Activated CD8-positive, alpha-beta memory T cell treated with anti-CD3 and anti-CD28 coated beads for 48 hours (primary cell): Measurements from ENCODE around the gene ALDOA.
"Not testable (repeated sequence)": the region's sequence is repeated elsewhere in the genome, so short reads cannot be mapped to it uniquely, and the experiment has no call there.

Experiments used
- DNase-seq, 3 experiments: peaks; one replicate each; pipeline ENCODE4 v3.0.0-alpha.2; 2020; ENCODE audit warnings: low read depth in 2 of 3, low spot score in 2 of 3

ALDOA gene

DNA sequence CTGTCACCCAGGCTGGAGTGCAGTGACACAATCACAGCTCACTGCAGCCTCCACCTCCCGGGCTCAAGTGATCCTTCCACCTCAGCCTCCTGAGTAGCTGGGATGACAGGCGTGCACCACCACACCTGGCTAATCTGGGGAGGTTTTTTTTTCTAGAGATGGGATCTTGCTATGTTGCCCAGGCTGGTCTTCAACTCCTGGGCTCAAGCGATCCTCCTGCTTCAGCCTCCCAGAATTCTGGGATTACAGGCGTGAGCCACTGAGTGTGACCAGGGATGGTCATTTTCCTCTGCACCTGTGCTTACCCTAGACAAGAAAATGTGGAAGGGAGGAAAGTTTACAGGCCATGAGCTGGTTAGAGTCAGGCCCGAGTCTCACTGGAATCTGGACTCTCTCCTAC is 24.9 kb upstream of the ALDOA start:
- DNase-seq, result not testable (repeated sequence)

DNA sequence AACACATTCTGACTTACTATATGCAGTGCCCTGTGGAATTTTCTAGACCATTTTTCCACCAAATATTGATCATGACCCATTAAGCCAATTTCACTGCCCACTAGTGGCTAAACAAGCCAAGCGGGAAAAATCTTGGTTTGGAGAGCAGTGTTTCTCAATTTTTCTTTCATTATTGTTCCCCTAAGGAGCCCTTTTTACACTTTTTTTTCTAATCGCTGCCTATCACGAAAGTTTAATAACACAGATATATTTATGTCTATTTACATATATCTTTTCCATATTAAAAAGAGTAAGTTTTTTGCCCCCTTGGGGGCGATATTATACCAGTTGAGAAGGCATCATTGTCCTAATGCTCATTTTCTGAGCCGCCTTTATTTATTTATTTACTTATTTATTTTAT is 23.7 kb upstream of the ALDOA start:
- DNase-seq, result no peak

DNA sequence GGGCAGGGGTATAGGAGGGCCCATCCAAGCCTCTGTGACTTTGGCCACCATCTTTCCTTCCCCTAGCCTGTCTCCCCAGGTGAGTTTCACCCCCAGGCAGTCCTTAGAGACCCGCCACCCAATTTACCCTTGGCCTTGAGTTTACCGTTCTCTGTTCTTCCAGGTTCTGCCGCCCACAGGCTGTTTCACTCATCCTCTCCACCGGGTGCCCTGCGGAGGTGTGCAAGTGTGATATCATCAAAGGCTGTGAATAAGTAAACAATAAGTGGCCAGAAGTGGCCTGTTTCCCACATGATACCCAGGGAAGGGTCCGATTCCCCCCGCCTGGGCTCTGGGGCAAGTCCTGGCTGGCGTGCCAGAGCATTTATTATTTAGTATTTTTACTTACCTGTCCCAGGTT is 19.4 kb upstream of the ALDOA start:
- DNase-seq, result no peak

DNA sequence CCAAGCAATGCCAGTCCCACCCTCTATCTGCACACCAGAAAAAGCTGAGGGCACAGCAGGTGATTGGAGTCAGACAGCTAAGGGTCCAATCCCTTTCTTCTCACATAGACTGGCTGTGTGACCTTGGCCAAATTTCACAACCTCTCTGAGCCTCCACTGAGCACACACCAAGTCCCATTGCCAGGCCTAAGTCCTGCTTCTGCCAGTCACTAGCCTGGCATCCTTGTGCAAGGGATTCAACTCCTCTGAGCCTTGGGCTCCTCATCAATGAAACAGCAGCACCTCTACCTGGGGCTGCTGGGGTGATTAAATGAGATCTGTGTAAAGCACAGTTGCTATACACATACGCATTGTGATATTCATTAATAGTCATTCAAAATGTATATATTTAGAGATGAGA is 19.0 kb upstream of the ALDOA start:
- no peak for DNase-seq

DNA sequence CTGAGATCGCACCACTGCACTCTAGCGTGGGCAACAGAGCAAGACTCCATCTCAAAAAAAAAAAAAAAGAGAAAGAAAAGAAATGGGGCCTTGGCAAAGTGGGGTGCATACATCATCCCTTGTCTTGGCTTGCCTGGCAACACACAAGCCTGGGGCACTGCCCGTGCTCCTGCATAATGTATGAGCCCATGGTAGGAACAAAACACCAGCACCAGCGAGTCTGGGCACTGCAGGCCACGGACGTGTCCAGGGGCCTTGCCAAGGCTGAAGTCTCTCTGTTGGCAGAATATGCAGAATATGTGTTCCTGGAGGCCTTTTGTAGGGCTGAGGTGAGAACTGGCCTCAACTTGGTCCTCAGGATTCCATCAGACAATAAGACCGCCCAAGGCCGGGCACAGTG is 15.7 kb upstream of the ALDOA start:
- no peak for DNase-seq

DNA sequence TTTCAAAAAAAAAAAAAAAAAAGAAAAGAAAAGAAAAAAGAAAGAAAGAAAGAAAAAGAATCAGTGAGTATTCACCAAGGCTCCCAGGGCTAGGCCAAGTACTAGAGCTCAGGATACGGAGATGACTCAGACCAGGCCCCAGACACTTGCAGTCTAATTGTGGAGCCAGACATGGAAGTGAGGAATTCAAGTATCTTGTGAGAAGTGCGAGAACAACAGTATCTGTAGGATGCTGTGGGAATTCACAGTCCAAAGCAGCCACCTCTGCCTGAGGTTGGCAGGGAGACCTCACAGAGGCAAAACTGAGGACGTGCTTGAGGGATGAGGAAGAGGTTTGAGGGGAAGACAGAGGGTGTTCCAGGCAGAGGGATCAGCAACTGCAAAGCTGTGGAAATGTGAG is 14.0 kb upstream of the ALDOA start:
- no peak for DNase-seq

DNA sequence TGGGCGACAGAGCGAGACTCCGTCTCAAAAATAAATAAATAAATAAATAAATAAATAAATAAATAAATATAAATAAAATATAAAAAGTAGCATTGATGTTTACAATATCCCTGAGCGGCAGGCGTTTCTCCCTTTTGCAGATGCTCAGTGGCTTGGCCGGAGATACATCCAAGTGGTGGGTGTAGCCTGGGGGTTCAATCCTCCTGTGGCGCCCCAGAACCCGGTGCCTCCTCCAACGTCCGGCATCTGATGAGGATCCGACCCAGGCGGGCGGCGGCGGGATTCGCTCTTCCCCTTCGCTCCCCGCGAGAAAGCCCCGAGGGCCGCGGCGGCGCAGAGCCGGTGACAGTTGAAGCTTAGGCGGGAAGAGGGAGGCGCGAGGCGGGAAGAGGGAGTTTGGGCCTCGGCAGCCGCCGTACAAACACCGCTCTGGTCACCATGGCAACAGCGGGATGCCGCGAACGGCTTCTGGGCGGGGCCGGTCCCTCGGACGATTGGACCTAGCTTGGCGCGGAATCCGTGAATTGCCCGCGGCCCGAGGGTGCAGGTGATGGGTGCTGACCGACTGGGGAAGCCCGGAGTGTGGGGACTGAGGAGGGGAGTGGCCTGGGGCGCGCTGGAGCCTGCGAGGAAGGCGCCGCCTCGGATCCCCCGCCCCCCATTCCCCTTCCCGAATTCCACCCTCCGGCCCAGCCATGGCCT is 12.7 kb upstream of the ALDOA start:
- DNase-seq, result peak; percentile 81 to 97 (median 95)

DNA sequence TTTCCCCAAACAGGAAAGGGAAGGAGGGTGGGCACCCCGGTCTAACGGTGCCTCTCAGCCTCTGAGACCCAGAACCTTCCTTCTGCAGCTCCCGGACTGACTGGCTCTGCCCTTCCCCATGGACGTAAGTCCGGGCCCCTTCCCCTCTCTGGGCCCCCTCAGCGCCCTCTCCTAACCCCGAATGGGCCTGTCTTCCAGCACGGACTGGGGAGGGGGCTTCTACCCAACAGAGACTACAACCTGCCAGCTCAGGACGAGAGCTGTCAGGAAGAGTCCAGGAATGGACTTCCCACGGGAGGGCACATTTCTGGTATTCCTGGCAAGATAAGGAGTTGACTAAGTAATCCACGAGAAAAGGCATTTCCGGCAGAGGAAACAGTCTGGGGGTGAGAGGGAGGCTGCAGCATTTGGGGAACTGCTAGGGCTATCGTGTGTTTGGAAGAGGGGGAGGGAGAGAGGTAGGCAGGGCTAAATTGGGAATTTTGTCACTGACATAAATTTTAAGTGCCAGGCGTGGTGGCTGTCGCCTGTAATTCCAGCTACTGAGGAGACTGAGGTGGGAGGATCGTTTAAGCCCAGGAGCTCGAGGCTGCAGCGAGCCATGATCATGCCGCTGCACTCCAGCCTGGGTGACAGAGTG is 12.1 kb upstream of the ALDOA start:
- DNase-seq, result no peak

DNA sequence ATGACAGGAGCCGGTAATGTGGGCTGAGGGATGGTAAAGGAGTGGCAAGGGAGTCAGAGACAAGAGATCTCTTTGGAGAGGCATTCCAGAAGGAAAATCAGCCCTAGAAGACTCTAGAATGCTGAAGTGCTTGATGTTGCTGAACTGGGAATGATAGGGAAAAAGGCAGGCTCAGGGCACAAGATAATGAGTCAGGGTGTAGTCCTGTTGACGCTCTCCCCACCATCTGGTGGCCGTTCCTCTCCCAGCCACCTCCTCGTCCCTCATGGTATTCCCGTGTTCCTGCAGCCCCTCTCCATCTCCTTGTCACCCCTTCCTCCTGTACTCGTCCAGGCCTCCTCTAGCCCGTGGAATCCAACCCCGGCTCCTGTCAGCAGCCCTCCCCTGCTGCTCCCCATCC is 11.1 kb upstream of the ALDOA start:
- no peak for DNase-seq

DNA sequence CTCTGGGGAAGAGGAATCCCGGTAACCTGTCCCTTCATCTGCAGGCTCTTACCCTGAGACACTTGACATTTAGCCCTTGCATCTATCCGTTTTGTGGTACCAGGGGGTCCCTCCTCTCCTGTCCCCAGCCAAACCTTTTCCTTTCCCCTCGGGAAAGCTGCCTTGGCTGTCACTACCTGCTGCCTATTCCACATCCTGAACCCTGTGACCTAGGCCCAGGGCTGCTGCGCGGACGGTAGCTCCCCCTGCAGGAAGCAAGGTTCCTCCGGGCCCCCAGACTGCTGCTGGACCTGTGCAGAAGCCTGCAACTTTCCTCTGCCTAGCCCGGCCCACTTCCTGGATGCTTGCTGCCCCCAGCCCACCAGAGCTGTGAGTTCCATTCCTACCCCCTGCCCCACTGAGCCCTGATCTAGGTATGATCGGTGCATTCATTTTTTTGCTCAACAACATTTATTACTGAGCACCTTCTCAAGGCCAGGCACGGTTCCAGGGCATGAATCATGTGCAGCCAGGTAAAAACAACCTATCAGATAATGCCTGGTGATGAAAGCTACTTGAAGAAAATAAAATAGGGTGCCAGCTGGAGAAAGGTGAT is 10.5 kb upstream of the ALDOA start:
- no peak for DNase-seq

DNA sequence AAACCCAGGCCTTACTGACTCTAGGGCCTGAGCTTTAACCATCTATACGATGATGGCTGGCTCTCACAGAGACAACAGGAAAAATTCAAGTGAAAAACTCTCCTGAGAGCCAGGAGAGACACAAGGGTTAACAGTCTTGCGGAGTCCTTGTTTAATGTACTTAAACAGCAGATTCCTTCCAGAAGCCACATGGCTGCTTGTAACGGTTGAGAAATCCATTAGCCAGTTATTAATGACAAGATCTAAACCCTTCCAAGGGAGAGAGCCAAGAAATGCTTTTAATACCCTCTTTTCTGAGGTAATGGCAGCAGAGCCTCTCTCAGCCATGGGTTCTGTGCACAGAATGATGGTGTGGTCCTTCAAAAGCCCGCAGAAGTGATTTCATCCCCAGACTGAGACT is 5.2 kb upstream of the ALDOA start:
- DNase-seq, result no peak

DNA sequence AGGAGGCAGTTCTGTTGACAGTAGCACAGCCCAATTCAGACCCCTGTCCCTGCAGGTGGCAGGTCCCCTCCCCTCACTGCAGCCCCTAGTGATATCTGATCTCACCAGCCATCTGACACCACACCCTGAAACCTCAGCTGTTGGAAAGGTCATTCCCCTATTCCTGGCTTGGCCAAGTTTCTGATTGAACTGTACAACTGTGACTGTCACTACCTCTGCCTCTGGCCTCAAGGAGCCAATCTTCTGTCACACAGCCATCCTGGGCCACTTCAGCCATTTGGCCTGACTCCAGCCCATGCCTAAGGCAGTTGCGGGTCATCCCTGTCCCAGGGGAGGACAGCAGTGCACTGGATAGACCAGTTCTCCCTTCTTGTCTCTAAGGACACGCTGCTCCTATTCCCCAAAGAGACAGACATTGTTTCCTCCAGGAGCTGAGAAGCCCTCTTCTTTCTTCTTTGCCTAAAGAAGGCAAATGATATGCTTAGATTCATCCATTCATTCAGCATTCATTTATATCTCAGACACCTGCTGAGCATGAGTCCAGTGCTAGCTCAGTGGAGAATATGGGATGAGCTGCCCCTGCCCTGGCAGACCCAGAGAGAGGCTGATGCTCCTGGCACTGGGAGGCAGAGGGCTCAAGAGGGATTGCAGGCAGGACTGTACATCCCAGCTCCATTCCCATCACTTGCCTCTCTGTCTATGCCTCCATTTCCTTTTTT is 4.6 kb upstream of the ALDOA start:
- no peak for DNase-seq

DNA sequence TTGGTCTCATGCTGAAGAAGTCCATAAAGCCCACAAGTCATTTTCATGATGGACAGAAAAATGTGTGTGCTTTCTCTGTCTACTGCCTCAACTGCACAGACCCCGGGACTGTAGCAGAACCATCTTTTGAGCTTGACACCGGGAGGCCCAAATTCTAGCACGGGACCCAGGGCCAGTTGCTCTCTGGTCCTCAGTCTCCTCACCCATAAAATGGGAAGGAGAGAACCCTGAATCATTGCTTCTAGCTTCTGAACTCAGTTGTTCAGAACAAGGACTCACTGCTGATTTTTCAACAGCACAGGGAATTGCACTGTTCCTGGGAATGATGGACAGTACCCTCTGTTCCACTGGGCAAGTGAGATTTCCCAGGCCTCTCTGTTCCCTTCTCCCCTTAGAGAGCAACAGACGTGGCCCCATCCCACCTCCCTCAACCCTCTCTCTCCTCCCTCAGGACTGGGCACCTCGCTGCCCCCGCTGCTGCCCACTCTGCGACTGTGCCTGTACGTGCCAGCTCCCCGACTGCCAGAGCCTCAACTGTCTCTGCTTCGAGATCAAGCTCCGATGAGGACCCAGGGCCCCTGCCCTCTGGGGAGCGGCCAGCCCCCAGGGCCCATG is 2.2 kb upstream of the ALDOA start:
- no peak for DNase-seq

DNA sequence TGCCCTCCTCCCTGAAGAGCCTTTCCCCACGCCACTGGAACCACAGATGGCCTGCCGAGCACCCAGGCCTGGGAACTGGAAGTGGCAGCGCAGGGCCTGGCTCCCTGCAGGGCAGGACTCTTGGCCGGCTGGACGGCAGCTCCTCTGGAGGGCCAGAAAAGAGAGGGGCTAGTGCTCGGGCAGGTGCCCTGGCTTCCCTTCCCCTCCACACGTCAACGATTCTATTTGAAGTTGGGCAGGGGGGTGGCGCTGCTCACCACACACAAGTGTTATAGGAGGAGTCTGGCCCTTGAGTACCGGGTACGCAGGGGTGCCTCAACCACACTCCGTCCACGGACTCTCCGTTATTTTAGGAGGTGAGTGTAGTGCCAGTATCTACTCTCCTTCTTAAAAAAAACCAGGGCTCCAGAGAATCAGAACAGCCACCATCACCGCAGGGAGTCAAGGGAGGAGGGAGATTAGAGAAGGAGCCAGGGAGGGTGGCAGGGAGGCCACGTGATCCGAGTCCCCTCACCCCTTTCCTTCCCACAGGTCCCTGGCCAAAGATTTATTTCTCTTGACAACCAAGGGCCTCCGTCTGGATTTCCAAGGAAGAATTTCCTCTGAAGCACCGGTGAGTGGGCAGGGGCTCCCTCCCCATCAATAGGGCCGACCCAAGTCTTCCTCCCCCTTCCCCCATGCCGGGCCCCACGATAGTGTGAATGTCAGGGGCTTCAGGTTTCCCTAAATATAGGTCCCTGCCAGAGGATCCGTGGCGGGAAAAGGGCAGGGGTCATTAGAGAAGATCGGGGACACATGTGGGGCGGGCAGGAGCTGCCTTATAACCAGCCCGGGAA is 1.4 kb upstream of the ALDOA start:
- peak; percentile 49 to 56 (median 51) for DNase-seq

DNA sequence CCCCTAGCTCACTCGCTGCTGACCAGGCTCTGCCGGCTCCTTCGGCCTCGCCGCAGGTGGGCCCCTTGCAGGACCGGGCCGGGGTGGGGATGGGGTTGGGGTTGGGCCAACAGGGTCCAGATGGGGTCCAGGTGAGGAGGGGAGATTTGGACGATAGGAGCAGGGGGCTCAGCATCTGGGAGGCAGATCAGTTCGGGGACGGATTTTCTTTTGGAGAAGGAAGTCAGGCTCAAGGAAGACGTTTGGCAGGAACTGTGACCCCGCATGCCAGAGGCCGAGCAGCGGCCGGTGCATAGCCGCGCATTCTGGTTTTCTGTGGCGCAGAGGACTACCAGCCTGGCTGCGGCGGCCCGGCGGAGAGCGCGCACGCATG is 845 bp upstream of the ALDOA start:
- no peak for DNase-seq

DNA sequence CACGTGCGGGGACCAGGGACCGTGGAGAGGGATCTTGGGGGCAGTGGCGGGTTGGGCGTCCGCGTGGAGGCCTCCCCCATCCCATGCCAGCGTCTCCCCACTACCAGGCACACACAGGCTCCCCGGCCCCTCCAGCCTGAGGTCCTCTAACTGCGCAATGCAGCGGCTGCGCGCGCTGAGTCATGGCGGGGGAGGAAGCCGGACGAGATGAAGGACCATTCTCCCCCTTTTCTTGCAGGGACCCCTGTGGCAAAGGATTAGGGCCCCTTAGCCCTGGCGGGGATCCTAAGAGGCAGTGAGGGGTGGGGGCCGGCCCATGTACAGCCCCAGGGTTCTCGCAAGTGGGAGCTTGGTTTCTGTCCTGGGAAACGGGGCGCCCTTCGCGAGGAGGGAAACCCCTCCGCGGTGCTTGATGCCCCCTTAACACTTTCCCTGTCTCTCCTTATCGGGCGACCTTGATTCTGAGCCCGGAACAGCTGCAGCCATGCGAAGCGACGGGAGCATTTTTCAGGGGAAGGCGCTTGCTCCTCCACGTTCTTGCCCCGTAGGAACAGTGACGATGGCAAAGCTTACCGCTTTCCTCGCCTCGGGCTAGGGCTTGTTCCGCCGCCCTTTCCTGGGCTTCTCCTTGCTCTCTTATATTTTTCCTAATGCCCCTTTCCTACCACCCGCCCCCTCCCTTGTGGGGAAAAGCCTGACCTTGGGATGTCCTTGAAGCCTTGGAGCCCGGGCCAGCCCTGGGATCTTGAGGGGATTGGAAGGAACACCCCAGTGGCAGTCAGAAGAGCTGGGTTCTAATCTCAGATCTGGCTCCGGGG is 592 bp downstream of the ALDOA start:
- DNase-seq, result no peak

DNA sequence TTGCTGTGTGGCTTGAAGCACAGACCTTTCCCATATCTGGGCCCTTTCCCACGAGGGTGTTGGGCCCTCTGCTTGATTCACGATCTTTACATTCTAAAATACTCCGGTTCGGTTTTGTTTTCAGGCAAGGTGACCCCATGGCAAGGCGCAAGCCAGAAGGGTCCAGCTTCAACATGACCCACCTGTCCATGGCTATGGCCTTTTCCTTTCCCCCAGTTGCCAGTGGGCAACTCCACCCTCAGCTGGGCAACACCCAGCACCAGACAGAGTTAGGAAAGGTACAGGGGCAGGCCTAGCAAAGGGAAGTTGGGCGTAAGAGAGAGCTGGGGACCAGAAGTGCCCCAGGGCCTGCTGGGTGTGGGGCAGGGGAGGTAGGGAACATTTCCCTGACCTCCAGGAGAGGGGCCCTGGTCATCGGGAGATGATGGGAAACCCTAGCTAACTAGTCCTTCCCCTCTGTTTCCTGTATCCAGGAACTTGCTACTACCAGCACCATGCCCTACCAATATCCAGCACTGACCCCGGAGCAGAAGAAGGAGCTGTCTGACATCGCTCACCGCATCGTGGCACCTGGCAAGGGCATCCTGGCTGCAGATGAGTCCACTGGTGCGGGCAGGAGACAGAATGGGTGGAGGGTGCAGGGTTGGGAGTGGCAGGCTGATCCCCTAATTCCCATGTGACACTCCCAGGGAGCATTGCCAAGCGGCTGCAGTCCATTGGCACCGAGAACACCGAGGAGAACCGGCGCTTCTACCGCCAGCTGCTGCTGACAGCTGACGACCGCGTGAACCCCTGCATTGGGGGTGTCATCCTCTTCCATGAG is 1.4 kb downstream of the ALDOA start:
- DNase-seq, result no peak

DNA sequence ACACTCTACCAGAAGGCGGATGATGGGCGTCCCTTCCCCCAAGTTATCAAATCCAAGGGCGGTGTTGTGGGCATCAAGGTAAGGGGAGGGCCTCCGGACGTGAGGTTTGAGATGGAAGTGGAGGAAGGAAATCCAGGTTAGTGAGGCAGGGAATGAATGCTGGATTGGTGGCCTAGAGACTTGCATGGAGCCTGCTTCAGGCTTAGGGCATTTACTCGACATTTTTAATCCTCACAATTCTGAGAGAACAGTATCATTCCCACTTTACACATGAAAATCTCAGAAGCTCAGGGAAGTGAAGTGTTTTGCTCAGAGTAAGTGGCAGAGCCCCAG is 2.0 kb downstream of the ALDOA start:
- no peak for DNase-seq

DNA sequence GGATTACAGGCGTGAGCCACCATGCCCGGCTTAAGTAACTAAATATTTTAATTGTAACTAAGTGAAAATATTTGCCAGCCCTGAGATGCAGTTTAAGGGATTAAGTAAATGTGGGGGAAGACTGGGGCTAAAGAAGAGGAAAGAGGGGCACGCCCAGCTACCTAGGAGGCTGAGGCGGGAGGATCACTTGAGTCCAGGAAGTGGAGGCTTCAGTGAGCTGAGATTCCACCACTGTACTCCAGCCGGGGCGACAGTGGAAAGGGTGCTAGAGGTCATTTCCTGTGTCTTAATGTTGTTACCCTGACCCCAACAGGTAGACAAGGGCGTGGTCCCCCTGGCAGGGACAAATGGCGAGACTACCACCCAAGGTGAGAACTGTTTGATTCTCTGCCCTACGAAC is 2.8 kb downstream of the ALDOA start:
- no peak for DNase-seq
